Measurements from ENCODE around the gene CSNK1G3. TPM values are rescaled to one million over a fixed set of nuclear protein-coding genes. Genes with fewer than 3 reads are reported as not detected.

Gene CSNK1G3
- total RNA-seq, 2 experiments from 2014 or later: 37.4 to 37.8 TPM

DNA sequence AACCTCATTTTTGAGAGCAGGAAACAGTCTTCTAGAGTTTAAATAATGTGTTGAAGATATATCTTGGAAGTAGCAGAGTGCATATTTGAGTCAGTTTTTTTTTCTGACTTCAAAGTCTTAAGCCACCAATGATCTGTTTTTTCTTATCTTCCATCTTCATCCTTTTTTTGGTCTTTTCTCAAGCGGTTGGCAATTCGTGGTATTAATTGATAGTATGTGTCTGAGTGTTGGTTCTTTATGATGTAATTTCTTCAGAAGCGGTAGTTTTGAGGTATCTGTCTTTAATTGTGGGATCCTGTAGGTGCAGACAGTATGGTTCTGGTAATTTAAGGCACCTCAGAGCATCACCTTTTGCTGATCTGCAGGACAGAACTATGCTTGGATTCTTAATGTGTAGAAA, 3.9 kb downstream of the CSNK1G3 start:
- H3K4me1 Mint-ChIP-seq (ENCODE audit: low read depth): peaks cover 67% of the 10 kb centered on the region
- ChIA-PET CTCF (interaction anchor here (1.2 to 1.5 kb wide), 2 partner anchors 34 to 93 kb away, joined by 3 to 4 read pairs; partner anchors contain the start of gene CEP120), POLR2A (interaction anchor here (0.6 kb wide), 1 partner anchor 27 kb away, joined by 4 read pairs; no protein-coding TSS in a partner anchor)
- H3K9me3 Mint-ChIP-seq: no peaks in the 10 kb centered on the region
- intact Hi-C loops (cut with micrococcal nuclease): loop anchor here (1.0 to 10.0 kb wide), 5 partner anchors 56 to 1069 kb away; partner anchors contain the start of genes SNX2 and SNX24
- peaks cover 4% of the 10 kb centered on the region for H3K36me3 Mint-ChIP-seq
- DNase-seq: no peak
- H3K27ac Mint-ChIP-seq: peak overlapping the region; percentile 64
- H3K27me3 Mint-ChIP-seq: no peaks in the 10 kb centered on the region
- H3K4me3 Mint-ChIP-seq: peak overlapping the region; percentile 37

DNA sequence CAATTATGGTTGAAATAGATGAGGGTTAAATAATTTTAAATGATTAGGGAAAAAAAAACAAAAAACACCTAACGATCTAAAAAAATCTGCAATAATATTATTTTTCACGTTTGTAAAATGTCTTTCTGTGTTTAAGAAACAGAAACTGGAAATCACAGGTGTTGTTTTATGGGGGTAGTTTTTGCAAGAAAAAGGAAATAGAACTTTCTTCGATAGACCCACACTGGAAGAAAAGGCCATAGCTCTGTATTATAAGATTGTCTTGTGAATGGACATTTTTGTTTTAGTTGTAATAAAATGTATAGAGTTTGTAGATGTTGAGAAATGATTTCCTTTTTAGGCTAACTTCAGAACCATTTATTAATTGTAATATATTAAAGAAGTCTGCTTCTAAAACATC, 5.5 kb downstream of the CSNK1G3 start:
- peaks cover 65% of the 10 kb centered on the region for H3K4me1 Mint-ChIP-seq (ENCODE audit: low read depth)
- intact Hi-C loops (cut with micrococcal nuclease): loop anchor here (10.0 kb wide), 3 partner anchors 673 to 1067 kb away; partner anchors contain the start of genes SNX2 and SNX24
- no peak overlapping the region for H3K27ac Mint-ChIP-seq
- H3K9me3 Mint-ChIP-seq: no peaks in the 10 kb centered on the region
- H3K27me3 Mint-ChIP-seq: no peaks in the 10 kb centered on the region
- no peak overlapping the region for H3K4me3 Mint-ChIP-seq
- DNase-seq: no peak
- CTCF ChIA-PET: interaction anchor here (0.7 to 1.4 kb wide), 2 partner anchors 94 to 96 kb away, joined by 4 to 6 read pairs; partner anchors contain the start of gene CEP120
- H3K36me3 Mint-ChIP-seq: peaks cover 2% of the 10 kb centered on the region
- POLR2A ChIA-PET: no interaction called here

DNA sequence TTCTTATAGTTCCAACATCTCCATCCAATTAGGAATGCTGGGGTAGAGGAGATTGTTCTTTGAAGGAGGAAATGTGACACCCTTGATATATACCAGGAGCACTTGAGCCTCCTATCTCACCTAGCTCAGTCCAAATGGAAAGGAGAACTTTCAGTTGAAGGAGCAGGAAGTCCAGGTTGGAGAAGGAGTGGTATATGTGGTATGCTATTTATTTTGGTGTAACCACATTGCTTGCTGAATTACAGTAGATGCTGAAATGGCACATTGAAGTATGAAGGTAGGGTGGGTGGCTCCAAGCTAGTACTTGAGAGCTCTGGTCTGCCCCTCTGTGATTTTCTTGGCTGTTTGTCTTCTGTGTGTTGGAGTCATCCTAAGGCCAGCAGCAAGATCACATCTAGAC, 6.1 kb downstream of the CSNK1G3 start:
- Mint-ChIP-seq H3K4me1 (ENCODE audit: low read depth) (peaks cover 64% of the 10 kb centered on the region), H3K27me3 (no peaks in the 10 kb centered on the region), H3K9me3 (no peaks in the 10 kb centered on the region), H3K36me3 (peaks cover 1% of the 10 kb centered on the region), H3K4me3 (no peak overlapping the region), H3K27ac (no peak overlapping the region)
- POLR2A ChIA-PET: no interaction called here
- intact Hi-C loops (cut with micrococcal nuclease): loop anchor here (10.0 kb wide), 3 partner anchors 673 to 1067 kb away; partner anchors contain the start of genes SNX2 and SNX24
- CTCF ChIA-PET: interaction anchor here (0.6 to 1.4 kb wide), 3 partner anchors 68 to 97 kb away, joined by 3 to 6 read pairs (median 4); partner anchors contain the start of gene CEP120
- no peak for DNase-seq

DNA sequence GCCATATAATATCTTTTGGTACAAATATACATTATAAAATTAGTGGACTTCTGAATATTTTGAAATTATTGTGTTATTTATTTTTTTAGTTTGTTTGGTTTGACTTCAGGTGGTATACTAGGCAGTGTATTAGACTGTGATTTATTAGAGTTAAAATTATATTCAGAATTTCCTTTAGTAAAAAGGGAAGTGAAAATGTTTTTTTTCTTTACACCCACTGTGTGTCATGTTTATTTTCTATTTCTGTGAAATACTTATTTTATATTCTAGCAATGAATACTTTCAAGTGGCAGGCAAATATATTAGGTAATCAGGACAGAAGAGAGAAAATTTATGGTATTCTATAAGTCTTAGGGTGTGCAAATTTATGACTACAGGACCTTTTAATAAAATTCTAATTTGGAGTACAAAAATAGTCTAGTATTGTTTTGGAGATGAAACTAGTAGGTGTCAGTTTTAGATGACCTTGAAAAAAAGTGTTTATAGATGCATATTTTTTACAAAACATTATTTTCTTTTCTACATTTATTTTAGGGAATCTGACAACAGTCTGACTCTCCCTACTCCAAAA, 8.8 kb downstream of the CSNK1G3 start:
- no peak overlapping the region for H3K27ac Mint-ChIP-seq
- ChIA-PET POLR2A (no interaction called here), CTCF (no interaction called here)

DNA sequence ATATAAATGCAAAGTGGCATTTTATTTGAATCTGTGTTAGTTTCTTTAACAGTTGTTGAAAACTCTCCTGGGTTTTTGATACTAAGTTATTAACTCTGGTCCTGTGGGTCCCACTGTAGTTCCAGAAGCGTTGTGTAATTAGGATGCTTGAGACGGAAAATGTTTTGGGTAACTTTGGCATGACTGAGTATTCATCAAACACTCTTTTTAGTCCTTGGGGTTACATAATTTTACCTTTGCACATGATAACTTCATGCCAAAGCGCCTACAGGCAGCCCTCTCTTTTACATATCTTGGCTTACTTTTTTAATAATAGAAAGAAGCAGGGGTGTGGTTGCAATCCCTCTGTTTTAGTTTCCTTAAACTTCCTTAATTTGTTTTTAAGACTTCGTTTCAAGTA, 12.2 kb downstream of the CSNK1G3 start:
- Mint-ChIP-seq H3K4me3 (no peak overlapping the region), H3K36me3 (no peaks in the 10 kb centered on the region), H3K9me3 (no peaks in the 10 kb centered on the region), H3K27ac (no peak overlapping the region), H3K4me1 (ENCODE audit: low read depth) (peaks cover 41% of the 10 kb centered on the region), H3K27me3 (no peaks in the 10 kb centered on the region)
- CTCF ChIA-PET: no interaction called here
- POLR2A ChIA-PET: no interaction called here
- no peak for DNase-seq
- intact Hi-C loops (cut with micrococcal nuclease): no loop called here

More for the DNA sequence above, 8.8 kb downstream of the CSNK1G3 start:
- Mint-ChIP-seq H3K4me3 (no peak overlapping the region), H3K27me3 (no peaks in the 10 kb centered on the region), H3K4me1 (ENCODE audit: low read depth) (peaks cover 45% of the 10 kb centered on the region), H3K9me3 (no peaks in the 10 kb centered on the region), H3K36me3 (no peaks in the 10 kb centered on the region)
- DNase-seq: no peak
- intact Hi-C loops (cut with micrococcal nuclease): no loop called here

DNA sequence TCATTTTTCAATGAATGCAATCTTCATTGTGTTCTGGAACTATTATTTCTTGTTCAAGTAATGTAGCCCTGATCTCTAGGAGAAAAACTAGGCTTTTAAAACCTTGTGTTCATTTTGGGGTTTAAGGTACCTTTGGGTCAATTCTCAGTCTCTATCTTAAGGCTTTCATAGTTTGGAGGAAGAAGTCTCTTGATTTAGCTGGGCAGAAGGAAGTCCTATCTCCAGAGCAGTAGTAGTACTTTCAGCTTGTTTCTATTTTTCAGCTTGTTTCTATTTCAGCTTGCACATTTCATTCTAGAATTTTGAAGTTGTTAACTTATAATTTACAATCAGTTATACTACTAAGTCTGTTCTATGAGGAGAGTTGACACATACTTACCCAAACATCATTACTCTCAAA, 15.2 kb downstream of the CSNK1G3 start:
- no peak overlapping the region for H3K27ac Mint-ChIP-seq
- H3K4me3 Mint-ChIP-seq: no peak overlapping the region
- intact Hi-C loops (cut with micrococcal nuclease): no loop called here
- no peaks in the 10 kb centered on the region for H3K9me3 Mint-ChIP-seq
- H3K4me1 Mint-ChIP-seq (ENCODE audit: low read depth): peaks cover 32% of the 10 kb centered on the region
- CTCF ChIA-PET: interaction anchor here (0.6 to 0.9 kb wide), 2 partner anchors 13 to 354 kb away, joined by 3 read pairs; no protein-coding TSS in a partner anchor
- no peaks in the 10 kb centered on the region for H3K27me3 Mint-ChIP-seq
- no peak for DNase-seq
- POLR2A ChIA-PET: no interaction called here
- no peaks in the 10 kb centered on the region for H3K36me3 Mint-ChIP-seq

DNA sequence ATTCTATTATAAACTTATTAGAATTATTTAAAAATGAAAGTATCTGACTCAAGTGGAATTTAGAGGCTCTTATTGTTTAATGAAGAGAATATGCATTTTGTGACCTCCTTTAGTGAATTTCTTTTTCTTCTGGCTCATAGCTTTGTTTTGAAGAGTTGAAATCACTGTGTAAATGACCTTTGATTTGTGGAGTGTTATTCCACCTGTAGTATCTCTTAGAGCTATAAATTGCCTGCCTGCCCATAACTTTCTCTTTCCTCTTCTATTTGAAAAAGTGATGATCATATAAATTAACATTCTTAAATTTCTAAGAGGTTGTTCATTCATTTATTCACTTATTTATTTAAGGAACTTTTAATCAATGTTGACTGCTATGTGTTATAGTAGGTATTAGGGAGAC, 16.1 kb downstream of the CSNK1G3 start:
- no peaks in the 10 kb centered on the region for H3K27me3 Mint-ChIP-seq
- no peak overlapping the region for H3K27ac Mint-ChIP-seq
- H3K4me3 Mint-ChIP-seq: no peak overlapping the region
- intact Hi-C loops (cut with micrococcal nuclease): no loop called here
- POLR2A ChIA-PET: no interaction called here
- CTCF ChIA-PET: interaction anchor here (1.2 kb wide), 1 partner anchor 37 kb away, joined by 3 read pairs; no protein-coding TSS in a partner anchor
- H3K4me1 Mint-ChIP-seq (ENCODE audit: low read depth): peaks cover 36% of the 10 kb centered on the region
- H3K9me3 Mint-ChIP-seq: no peaks in the 10 kb centered on the region
- H3K36me3 Mint-ChIP-seq: no peaks in the 10 kb centered on the region
- no peak for DNase-seq

DNA sequence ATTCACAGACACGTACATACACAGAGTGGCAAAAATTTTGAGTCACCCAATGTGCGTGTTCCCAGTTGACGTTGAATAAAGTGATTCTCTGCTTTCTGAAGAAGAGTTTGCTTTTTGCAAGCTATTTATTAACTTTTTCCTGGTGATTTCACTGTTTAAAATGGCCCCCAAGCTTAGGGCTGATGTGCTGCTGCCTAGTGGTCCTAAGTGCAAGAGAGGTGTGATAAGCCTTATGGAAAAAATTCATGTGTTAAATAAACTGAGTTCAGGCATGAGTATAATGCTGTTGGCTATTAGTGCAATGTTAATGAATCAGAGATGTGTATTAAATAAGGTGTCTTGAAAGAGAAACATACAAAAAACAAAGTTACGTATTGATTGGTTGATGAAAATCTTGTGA, 16.9 kb downstream of the CSNK1G3 start:
- no peak overlapping the region for H3K4me3 Mint-ChIP-seq
- H3K27ac Mint-ChIP-seq: no peak overlapping the region
- no peak for DNase-seq
- no peaks in the 10 kb centered on the region for H3K36me3 Mint-ChIP-seq
- peaks cover 35% of the 10 kb centered on the region for H3K4me1 Mint-ChIP-seq (ENCODE audit: low read depth)
- no peaks in the 10 kb centered on the region for H3K9me3 Mint-ChIP-seq
- CTCF ChIA-PET: interaction anchor here (1.2 kb wide), 1 partner anchor 36 kb away, joined by 3 read pairs; no protein-coding TSS in a partner anchor
- POLR2A ChIA-PET: no interaction called here
- intact Hi-C loops (cut with micrococcal nuclease): no loop called here
- H3K27me3 Mint-ChIP-seq: no peaks in the 10 kb centered on the region

DNA sequence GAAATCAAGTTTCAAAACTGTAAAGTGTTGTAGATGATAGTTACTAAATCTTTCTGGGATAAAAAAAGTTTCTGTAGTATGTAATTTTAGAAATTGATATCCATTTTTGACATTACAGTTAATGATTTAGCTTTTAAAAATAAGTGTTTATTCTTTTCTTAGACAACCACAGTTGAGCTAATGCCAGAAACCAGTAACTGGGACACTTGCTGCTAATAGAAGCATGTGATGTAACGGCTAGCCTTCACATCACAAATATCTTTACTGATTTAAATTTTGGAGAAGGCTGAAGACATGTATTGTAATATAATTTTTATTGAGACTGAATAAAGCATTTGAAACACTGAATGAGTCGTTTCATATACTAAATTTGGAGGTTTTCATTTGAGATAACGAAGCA, 18.8 kb downstream of the CSNK1G3 start:
- POLR2A ChIA-PET: no interaction called here
- CTCF ChIA-PET: interaction anchor here (1.4 kb wide), 1 partner anchor 10 kb away, joined by 3 read pairs; no protein-coding TSS in a partner anchor
- H3K4me1 Mint-ChIP-seq (ENCODE audit: low read depth): peaks cover 35% of the 10 kb centered on the region

DNA sequence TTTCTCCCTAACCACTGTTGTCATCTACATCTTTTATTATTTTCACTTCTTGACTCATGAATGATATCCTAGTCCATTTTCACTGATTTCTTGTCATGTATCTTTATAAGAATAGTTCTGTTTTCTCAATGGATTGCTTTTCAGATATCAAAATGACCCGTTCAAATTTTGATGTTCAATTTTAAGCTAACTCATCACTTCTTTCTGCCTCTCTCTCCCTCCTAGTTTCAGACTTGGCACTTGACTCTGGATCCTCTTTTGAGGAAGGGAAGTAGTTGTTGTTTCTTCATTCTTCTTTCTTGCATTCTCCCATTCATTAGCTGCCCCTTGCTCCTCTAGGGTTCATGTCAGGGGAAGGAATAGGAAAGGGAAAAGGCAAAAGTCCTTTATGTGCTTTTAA, 23.7 kb downstream of the CSNK1G3 start:
- CTCF ChIA-PET: no interaction called here
- POLR2A ChIA-PET: no interaction called here
- Mint-ChIP-seq H3K27me3 (no peaks in the 10 kb centered on the region), H3K36me3 (no peaks in the 10 kb centered on the region), H3K9me3 (no peaks in the 10 kb centered on the region), H3K27ac (no peak overlapping the region), H3K4me3 (no peak overlapping the region), H3K4me1 (ENCODE audit: low read depth) (peaks cover 26% of the 10 kb centered on the region)
- no peak for DNase-seq
- intact Hi-C loops (cut with micrococcal nuclease): no loop called here

More for the DNA sequence above, 18.8 kb downstream of the CSNK1G3 start:
- H3K27me3 Mint-ChIP-seq: no peaks in the 10 kb centered on the region
- no peaks in the 10 kb centered on the region for H3K9me3 Mint-ChIP-seq
- H3K4me3 Mint-ChIP-seq: no peak overlapping the region
- DNase-seq: no peak
- H3K36me3 Mint-ChIP-seq: no peaks in the 10 kb centered on the region
- no peak overlapping the region for H3K27ac Mint-ChIP-seq
- intact Hi-C loops (cut with micrococcal nuclease): no loop called here

DNA sequence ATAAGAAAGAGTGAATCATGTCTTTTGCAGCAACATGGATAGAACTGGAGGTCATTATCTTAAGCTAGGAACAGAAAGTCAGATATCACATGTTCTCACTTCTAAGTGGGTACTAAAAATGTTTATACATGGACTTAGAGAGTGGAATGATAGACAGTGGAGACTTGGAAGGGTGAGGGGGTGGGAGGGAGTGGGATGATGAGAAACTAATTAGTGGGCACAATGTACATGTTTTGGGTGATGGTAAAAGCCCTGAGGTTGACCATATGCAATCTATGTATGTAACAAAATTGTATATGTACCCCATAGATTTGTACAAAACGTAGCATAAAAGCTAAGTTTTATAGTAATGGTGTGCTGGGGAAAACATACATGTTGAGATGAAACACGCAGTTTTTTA, 25.3 kb downstream of the CSNK1G3 start:
- Mint-ChIP-seq H3K4me1 (ENCODE audit: low read depth) (peaks cover 33% of the 10 kb centered on the region), H3K27me3 (no peaks in the 10 kb centered on the region), H3K36me3 (no peaks in the 10 kb centered on the region), H3K27ac (no peak overlapping the region), H3K9me3 (no peaks in the 10 kb centered on the region), H3K4me3 (no peak overlapping the region)
- DNase-seq: no peak
- intact Hi-C loops (cut with micrococcal nuclease): no loop called here
- ChIA-PET POLR2A (no interaction called here), CTCF (interaction anchor here (1.3 kb wide), 1 partner anchor 114 kb away, joined by 3 read pairs; the partner anchor contains the start of gene CEP120)

DNA sequence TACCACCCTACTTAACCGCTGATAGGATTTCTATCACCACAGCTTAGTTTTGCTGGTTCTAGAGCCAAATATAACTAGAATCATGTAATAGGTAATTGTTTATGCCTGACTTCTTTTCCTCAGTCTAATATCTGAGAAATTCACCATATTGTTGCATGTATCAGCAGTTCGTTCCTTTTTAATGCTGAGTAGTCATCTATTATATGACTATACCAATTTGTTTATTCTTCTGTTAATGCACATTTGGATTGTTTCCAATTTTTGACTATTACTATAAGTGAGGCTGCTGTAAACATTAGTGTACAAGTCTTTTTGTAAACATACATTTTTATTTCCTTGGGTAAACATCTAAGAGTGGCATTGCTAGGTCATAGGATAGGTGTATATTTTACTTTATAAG, 25.9 kb downstream of the CSNK1G3 start:
- H3K27ac Mint-ChIP-seq: no peak overlapping the region
- intact Hi-C loops (cut with micrococcal nuclease): no loop called here
- peaks cover 36% of the 10 kb centered on the region for H3K4me1 Mint-ChIP-seq (ENCODE audit: low read depth)
- DNase-seq: no peak
- no peak overlapping the region for H3K4me3 Mint-ChIP-seq
- POLR2A ChIA-PET: no interaction called here
- H3K9me3 Mint-ChIP-seq: no peaks in the 10 kb centered on the region
- no peaks in the 10 kb centered on the region for H3K36me3 Mint-ChIP-seq
- no peaks in the 10 kb centered on the region for H3K27me3 Mint-ChIP-seq
- CTCF ChIA-PET: interaction anchor here (1.3 kb wide), 1 partner anchor 115 kb away, joined by 3 read pairs; the partner anchor contains the start of gene CEP120

Data from activated CD4-positive, alpha-beta memory T cell treated with anti-CD3 and anti-CD28 coated beads for 36 hours (primary cell).